Activated gamma-delta T cell treated with anti-CD3 and anti-CD28 coated beads, Interleukin-2, amount 50 U/mL, for 16 hours (primary cell): ENCODE measurements around the gene HSD17B8.

ENCODE experiments used
- DNase-seq: peaks from one replicate; pipeline ENCODE4 v3.0.0-alpha.2; 2020; ENCODE audit warnings: low read depth

Gene HSD17B8

DNA sequence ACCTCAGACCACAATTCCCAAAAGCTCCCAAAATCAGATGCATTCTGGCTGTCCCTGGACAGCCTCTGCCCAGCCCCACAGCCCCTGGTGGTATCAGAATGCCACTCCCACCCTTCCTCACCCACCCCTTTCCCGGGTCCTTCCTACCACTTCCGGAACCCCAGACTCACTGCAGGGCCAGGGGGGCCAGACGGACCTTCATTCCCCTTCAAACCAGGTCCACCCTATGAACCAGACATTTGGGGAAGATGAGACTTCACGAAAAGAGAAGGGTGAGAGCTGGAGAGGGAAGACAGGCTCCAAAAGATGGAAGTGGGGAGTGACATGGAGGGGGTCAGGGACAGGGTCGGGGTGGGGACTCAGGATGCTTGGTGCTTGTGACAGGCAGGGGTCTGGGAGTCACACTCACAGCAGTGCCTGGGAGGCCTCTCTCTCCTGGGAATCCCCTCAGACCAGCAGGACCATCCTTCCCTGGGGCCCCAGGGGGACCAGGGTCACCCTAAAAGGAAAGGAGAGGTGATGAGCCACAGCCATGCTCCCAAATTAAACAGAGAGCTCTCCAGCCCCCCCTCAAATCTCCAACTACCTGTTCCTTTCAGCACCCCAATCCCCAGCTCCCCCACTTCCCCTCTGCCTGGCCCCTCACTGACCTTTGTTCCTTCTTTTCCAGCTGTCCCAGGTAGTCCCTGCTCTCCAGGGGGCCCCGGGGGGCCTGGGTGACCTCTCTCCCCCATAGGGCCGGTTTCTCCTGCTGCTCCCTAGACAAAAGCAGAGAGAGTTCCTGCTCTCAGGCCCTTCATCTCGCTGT, 32.4 kb upstream of the HSD17B8 start:
- DNase-seq = no peak

DNA sequence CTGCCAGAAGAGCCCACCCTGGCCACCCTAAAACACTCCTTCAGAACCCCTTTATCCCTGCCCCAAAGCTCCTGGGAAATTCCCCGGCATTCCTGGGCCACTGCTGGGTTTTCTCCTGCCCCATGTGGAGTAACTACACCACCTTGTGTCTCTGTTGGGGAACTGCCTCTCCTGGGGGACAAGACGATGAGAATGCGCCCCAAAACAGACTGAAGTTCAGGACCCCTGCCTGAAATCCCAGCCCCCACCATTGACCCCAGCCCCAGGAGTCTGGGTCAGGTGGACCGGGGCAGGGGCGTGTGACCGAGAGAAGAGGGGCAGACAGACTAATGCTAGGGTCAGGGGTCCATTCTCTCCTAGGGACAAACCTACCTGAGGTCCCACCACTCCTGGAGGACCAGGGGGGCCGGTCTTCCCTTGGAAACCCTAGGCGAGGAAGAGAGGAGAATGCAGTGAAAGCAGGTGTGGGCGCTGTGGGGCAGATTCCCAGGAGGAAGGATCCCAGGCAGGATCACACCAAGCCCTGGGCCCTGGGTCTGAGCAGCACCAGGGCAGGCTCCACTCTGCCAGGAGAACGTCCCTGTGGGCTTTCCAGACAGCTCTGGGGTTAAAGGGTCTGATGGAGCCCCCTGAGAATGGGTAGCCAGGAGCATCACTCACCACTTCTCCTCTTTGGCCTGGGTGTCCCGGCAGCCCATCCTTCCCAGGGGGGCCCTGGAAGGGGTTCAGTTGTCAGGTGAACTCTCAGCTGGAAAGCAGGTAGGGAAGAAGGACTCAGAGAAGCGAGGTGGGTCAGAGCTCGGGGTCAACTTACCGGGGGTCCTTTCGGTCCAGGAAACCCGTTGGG, 31.5 kb upstream of the HSD17B8 start:
- no peak for DNase-seq

DNA sequence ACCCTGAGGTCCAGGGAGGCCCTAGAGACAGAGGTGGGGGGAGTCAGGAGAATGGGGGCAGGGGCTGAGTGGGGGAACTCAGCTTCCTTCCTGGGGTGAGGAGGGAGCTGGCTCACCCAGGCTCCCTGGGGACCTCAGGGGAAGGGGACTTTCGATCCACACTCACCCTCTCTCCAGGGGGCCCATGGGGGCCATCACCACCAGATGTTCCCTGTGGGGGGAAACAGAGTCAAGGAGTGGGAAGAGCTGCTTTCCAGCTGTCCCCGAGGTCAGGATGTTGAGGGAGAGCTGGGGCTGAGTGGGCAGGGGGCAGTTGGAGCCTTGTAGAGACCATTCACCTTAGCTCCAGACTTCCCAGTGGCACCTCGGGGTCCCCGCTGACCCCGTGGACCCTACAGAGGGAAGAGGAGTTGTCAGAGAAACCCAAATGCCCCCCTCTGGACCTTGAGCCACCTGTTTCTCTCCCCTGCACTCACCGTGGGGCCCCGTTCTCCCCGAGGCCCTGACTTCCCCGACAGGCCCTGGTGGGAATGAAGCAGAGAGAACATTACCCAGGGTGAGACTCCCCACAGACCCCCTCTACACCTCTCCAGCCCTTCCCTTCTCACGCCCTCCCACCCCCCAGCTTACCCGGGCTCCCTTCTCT, 30.8 kb upstream of the HSD17B8 start:
- DNase-seq = no peak

DNA sequence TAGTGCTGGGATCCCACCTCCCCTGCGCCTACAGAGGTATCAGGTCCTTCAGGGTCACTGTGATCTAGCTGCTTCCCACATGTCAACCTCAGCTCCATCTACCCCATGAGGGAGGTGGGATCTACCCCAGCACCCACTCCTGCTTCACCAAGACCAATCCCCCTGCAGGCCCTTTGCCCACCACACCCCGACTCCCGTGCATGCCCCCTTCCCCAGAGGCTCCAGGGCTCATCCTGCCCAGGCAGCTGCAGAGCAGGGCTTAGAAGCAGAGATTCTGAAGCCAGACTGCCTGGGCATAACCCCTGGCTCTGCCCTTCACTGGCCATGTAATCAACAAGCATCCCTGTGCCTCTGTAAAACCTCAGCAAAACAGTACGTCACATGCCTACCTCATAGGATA, 29.7 kb upstream of the HSD17B8 start:
- no peak for DNase-seq

DNA sequence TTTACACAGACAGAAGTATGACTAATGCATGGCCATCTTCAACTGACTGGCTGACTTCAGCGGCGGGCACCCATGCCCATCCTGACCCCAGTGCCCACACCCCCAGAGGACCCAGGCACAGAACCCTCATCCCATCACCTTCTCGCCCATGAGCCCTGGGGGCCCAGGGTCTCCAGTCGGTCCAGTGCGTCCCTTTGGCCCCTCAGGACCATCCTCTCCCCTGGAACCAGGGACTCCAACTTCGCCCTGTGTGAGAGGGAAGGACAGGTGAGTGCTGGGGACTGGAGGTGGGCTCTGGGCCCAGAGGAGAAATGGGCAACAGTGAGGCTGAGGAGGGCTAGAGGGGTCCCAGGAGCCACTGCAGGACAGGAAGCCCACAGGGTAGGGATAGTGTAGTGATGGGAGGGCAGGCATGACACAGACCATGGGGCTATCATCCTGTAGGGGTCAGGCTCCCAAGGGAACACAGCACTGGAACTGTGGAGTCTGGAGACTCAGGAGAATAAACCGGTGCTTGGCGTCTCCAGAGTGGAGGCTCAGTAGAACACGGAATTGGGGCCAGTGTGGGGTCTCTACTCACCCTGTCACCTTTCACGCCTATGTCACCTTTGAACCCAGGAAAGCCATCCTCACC, 28.9 kb upstream of the HSD17B8 start:
- DNase-seq = no peak

DNA sequence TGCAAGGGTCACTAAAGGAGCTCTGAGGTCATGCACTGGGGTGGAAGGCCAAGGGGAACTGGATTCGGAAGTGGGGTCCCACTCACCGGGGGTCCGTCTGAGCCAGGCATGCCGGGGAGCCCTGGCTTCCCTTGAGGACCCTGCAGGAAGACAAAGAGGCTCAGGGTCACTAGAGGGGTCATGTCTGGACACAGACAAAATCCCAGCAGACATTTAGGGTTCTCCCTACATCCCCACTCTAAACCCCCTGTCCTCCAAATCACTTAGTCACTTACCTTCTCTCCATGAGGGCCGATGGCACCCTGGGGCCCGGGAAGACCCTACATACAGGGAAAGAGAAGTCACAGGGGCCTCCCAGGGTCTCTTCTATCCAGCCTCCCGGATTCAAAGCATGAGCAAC, 27.5 kb upstream of the HSD17B8 start:
- DNase-seq = no peak

DNA sequence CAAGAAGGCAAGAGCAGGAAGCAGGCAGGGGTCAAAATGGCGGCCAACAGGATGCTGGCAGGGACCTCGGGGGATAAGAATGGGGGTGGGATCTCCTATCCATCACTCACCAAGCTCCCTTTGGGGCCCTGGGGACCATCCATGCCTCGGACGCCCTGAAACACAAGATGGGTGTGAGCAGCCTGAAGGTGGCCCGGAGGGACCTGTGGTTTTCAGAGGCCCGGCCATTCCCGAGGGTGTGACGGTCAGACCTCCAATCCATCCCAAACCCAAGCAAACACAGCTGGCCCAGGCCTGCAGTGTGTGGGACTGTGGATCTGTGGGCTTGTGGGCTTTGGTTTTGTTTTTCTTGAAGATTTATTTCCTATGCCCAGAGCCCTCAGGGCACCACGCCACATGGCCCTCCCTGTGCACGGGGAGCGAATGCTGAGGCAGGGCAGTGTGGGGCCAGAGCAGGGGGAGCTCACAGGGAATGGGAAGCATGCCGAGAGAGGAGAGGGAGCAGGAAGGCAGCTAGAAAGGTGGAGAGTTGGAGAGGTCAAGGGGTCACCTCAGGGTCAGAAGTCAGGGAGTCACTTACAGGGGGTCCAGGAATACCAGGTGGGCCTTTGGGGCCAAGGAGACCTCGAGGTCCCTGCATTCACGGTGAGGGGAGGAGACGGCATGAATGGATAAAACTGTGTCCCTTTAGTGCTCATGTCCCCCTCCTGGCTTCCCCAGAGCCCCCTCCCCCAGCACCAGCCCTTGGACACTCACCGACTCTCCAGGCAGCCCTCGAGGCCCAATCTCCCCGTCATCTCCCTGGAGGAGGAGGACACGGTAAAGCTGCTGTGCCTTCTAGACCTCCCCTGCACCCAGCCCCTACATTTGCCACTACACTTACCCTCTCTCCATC, 26.7 kb upstream of the HSD17B8 start:
- DNase-seq = no peak

DNA sequence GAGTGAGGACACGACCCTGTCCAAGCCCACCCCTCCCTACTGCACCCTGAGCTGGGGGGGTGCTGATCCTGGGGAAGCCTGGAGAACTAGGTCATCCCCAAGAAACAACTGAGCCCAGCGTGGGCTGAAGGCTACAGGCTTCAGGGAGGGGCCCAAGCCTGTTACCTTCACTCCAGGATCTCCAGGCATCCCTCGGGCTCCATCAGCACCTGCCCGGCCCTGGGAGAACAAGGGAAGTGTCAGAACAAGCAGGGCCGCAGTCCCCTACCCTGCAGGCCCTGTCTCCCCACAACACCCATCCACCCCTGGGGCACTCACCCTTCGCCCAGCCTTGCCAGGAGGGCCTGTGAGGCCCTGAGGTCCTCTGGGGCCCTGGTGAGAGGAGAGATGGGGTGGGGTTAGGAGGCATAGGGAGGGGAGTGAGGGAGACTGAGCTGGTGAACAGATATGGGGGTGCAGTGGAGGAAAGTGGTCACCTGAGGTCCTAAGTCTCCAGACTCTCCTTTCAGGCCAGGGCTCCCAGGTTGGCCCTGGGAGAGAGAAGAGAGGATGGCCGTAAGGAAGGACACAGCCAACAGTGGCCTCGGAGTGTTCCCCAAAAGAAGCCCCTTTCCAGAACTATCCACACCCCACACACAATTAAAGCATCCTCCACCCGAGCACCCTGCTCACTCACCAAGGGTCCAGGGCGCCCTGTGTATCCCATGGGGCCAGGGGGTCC, 25.5 kb upstream of the HSD17B8 start:
- no peak for DNase-seq

DNA sequence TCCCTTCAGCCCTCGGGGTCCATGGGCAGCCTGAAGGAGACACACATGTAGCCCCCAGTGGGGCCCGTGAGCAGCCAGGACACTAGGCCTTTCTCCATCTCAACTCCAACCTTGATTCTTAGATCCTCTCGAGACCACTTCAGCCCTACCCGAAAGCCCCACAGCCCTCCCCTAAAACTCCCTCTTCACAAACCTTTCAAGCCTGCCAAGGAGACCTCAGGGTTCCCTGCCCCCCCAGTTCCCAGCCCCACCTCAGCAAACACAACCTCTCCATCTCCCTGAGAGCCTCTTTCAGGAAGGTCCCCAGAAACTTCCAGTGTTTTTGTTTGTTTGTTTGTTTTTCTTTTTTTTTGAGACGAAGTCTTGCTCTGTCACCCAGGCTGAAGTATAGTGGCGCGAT, 23.3 kb upstream of the HSD17B8 start:
- no peak for DNase-seq

DNA sequence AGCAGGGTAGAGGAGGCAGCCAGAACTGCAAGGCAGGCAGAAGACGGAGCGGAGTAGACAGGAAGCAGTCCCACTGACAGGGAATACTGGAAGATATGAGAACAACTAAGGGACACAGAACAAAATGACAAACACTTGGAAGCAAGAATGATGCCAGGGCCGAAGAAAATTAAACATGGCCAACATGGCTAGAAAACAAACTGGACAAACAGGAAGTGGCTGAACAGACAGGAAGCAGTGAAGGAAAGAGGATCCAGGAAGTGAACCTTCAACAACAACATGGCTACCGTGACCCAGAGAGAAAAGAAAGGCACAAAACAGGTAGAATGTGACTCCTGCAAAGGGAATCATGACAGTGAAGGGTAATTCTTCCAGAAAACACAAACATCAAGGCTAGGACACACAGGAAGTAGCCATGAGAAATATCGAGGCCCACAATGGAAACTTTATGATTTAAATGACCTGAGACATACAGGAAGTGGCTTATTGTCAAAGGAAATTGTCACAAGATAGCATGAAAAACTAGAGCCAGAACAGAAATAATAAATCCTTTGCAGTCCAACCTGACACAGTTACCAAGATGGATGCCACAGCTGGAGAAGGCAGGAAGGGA, 21.3 kb upstream of the HSD17B8 start:
- DNase-seq = no peak

DNA sequence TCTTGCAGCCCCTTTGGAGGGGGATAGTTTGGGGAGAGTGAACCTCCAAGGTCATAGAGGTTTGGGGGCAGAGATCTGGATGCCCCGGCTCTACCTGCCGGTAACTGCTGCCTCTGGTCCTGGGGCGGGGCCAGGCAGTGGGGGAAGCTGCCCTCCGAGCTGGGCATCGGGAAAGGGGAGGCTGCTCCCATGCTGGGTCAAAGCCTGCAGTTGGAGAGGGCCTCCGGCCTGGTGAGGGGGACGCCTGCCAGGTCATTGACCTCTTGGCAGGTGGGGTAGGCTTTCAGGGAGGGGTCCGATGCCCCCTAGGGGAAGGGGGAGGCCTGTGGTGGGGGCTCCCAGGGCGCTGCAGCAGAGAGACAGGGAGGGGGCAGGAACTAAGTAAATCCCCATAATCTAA, 19.3 kb upstream of the HSD17B8 start:
- DNase-seq = no peak

DNA sequence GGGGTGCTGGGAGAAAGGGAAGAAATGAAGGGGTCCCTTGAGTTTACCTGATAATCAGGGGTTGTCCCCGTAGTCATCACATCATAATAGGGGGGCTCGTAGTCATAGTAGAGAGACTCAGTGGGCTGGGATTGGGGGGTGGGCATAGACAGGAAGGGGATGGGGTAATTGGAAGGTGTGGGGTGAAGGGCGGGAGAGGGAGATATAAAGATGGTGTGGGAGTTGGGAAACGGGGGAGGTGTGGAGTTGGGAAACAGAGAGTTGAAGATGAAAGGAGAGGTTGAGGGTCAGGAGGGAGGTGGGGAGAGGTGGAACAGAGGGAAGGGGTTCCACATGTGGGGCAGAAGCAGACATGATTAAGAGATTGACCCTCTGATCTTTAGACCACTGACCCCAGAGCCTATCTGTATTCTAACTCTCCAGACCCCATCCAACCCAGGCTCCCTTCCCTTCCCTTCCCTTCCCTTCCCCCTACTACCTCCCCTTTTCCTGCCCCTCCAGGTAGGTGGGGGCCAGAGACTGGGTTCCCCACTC, 18.7 kb upstream of the HSD17B8 start:
- no peak for DNase-seq

DNA sequence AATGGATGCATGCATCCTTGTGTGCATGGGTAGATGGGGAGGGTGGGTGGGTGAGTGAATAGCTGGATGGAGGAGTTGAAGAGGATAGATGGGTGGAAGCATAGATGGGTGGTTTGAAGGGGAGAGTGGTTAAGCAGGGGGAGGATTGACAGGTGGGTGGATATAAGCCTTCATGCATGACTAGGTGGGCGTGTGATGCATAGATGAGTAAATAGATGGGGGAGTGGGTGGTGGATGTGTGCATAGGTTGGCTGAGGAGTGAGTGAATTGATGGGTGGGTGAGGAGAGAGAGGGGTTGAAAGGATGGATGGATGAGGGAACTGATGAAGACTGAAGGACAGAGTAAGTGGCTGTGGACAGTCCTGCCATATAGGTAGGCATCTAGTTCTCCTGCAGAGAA, 16.6 kb upstream of the HSD17B8 start:
- no peak for DNase-seq

DNA sequence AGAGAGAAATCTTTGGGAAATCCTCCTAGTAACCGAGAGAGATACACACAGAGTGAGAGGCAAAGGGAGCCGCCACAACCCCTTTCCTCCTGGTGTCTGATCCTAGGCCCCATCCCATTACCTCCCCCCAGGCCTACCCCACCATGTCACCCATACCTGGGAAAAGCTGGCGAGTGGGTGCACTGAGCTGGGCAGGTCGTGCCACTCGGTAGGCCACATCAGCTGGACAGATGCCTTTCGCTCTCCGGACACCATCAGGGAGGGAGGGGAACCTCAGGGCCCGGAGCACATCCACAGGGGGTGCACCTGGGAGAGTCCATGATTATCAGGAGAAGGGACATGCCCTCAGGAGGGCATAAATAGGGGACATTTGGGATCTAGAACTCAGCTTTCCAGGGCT, 15.3 kb upstream of the HSD17B8 start:
- DNase-seq = no peak

DNA sequence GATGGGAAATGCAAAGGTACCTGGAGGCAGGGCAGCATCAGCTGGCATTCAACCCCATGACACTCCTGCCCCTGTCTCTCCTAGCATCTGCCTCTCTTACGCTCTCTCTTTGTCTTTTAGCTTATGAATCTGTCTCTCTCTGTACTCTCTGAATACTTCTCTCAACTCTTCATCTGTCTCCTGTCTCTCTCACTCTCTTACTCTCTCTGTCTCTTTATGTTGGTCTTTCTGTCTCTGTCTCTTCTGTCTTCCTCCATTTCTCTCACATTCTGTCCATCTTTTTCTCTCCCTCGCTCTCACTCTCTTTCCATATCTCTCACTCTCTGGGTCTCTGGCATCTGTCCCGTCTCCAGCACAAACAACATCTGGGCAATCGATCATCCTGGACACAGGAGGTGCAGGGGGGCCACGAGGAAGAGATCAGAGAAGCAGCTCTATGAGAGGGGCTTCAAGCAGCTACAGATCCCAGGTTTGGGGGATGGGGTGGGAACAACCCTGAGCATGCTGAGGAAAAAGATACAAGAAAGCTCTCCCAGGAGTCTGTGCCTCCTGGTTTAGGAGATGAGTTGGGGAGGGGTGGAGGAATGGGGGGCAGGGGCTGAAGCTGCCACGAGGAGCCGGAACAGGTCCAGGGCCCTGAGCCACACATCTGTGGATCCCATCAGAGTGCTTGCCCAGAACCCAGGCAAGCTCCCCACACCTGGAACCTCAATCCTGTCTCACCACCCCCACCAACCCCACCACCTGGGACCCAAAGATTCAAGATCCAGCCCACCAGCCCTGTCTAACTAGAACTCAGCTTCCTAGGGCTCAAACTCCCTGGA, 14.6 kb upstream of the HSD17B8 start:
- DNase-seq = no peak

DNA sequence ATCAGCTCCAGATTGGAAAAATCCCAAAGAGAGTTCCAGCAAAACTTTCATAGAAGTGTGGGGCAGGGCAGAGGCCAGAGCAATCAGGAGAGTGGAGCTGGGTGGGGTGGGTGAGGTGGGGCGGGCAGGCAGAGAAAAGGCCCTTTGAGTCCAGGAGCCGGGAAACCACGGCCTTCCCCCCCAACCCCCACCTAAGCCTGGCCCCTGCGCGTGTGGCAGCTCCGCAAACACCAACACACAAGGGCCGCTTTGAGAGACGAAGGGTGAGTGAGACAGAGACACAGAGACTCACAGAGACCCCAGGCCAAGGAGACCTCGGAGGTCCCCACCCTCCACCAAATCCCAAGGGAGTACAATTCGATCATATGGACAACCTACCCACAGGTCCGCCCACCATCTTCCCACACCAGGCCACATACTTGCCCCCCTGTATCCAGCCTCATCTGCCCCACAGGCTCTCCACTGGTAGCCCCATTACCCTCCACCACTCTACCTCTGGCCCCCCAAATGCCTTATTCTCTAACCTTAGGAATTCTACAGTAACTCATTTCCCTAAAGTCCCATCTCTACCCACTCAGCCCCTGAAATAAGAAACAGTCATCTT, 13.8 kb upstream of the HSD17B8 start:
- no peak for DNase-seq

DNA sequence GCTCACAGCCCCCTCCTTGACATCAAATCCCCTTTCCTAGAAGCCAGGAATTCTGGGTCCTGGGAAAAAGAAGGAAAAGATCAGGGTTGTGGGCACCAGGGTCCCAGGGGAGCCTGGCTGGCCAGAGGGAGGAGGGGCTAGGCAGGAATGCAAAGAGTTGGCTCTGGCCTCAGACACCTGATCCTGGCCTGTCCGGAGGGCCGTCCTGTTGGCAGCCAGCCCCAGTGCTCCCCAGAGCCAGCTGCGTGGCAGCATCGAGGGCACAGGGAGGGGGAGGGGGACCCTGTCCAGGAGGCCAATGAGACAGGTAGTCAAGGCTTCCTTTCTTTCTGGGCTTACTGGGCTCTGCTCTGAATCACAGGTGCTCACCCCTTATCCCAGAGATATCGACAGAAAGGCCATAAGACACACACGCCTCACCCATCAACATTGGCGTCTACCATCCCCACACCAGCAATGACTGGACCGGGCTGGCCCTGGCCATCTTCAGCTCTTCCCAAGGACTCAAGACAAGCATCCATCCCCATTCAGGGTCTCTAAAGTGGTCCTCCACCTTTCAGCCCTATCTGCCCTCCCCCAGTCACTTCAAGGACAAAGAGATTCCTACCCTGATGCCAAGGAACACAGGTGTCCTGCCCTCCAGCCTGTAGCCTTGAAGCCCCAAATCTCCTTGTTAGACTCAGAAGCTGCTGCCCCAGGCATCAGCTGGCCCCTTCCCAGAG, 12.9 kb upstream of the HSD17B8 start:
- no peak for DNase-seq

DNA sequence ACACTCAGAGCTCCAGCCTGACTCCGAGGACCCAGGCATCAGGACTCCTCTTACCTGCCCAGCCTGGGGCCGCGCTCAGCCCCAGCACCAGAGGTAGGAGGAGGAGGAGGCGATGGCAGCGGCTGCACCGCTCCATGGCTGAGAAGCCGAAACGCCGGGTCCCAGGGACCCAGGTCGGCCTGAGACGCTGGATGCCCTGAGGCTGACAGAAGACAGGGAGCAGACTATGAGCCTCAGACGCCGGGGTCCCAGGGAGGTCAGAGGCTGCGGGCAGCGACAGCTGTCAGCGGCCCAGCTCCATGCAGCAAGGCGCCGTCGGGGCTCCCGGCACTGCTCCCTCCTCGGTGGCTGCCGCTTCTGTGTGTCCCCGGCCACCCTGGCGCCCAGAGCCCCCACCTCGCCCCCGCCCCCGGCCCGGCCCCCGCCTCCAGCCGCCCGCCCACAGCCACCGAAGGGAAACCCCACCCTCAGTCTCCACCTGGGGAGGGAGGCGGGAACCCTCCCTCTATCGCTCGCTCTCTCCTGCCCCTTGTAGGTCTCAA, 12.3 kb upstream of the HSD17B8 start, which contains the start of gene COL11A2:
Gene COL11A2, minus strand, starts transcription at position 363 of the 542 bp plus-strand sequence. Its CDS starts 227 bp downstream, at position 136.
- no peak for DNase-seq
